GM18907 (cell line): ENCODE results near the gene CPAMD8.
"Not testable (repeated sequence)": the region's sequence is repeated elsewhere in the genome, so short reads cannot be mapped to it uniquely, and the experiment has no call there.

ENCODE experiments used
- ATAC-seq: cut with Tn5 transposase; IDR thresholded peaks from one replicate; pipeline ENCODE4 v1.9.1; 2021; ENCODE audit warnings: mild to moderate bottlenecking, moderate library complexity; ENCODE audit not compliant: unreplicated experiment

The CPAMD8 gene

GRCh38 chr19:17043744-17044143, 17.1 kb upstream of the CPAMD8 start:
- no peak for ATAC-seq

DNA sequence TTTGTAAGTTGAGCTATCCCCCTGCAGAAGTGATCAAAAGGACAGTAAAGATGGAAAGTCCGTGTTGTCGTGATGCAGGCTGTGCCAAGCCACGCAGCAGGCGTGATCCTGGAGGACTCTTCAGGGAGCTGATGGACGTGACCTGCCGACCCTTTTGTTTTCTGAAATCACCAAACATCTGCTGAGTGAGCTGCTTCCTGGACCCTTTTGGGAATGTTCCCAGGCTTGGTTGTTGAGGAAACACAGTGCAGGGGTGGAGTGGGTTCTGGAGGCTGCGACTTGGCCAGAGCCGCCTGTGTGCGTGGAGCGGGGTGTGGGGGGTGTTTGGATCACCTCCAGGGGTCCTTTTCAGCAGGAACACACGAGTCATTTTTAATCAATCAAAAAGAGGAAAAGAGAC, 15.4 kb upstream of the CPAMD8 start:
- ATAC-seq: no peak

GRCh38 chr19:17037966-17038500, 11.4 kb upstream of the CPAMD8 start:
- no peak for ATAC-seq

DNA sequence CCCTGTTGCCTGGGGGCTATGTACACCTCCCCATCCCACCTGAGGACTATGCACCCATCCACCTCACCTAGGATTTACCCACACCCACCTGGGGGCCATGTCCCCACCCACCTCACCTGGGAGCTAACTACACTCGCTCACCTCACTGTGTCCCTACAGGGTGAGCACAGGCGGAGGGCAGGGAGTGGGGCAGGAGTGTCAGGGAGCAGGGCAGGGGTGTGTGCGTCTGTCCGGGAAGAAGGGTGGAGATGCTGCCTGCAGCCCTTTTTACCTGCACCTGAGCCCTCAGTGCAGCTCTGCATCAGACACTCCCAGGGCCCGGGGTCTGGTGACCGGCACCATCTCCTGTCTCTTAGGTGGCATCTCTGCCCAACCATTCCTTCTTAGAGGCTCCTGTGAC, 10.6 kb upstream of the CPAMD8 start:
- ATAC-seq: no peak

GRCh38 chr19:17036640-17037039, 10.0 kb upstream of the CPAMD8 start:
- ATAC-seq: no peak

DNA sequence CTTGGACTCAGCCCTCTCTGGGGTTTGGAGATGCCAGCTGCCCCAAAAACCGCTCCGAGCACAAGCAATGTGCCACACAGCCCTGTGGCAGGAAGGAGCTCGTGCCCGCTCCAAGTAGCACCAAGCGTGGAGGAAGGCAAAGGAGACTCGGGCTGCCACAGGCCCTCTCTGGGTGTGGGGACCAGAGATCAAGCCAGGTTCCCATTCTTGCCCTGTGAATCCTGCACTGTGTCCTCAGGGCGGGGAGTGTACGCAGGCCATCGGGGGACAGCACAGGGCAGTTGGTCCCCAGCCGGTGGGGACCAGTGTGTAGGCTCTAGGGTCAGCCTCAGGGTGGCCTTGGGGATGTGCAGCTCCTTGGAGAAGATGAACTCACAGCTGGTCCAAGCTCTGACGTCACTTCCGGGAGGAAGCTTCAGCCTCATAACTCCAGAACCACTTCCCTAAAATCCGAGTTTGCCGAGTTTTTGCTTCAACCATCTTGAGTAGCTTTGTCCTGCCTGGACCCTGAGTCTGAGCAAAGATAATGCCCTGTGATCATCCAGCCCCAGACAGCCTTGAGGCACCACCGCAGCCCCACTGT, 9.3 kb upstream of the CPAMD8 start:
- ATAC-seq: no peak

DNA sequence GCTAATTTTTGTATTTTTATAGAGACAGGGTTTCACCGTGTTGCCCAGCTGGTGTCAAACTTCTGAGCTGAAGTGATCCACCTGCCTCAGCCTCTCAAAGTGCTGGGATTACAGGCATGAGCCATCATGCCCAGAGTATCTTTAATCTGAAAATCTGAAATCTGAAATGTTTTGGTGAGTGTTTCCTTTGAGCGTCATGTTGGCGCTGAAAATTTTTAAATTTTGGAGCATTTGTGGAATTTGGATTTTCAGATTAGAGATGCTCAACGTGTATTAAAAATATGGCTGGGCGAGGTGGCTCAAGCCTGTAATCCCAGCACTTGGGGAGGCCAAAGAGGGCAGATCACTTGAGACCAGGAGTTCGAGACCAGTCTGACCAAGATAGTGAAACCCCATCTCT, 5.1 kb upstream of the CPAMD8 start:
- ATAC-seq: no peak

- no peak for ATAC-seq
Measured at GRCh38 chr19:17027535-17027975, 945 bp upstream of the CPAMD8 start.

DNA sequence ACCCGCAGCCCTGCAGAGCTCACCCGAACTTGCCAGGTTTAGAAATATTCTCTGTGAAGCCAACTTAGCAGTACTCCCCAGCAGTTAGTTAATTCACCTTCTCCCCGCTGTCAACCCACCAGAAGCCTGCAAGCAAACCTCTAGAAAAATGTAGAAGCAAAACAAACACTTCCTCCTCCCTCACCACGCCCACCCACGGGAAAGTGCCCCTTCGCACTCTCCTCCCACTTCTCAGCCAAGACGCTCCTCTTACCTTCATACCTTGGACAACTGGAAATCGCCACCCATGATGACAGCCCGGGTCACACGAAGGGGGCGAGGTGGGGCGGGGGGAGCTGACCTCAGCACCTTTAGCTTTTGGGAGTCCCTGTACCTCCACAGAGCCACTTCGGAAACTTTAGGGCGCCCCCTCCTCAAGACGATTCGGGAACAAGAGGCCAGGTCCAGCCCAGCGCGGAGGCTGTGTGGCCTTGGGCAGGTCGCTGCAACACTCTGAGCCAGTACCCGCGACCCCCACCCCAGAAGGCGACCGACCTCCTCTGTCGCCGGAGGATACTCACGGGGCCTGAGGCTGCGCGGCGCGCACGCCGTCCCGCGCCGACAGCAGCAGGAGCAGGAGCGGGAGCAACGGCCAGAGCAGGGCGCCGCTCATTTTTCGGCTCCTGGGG, 485 bp downstream of the CPAMD8 start:
- no peak for ATAC-seq

DNA sequence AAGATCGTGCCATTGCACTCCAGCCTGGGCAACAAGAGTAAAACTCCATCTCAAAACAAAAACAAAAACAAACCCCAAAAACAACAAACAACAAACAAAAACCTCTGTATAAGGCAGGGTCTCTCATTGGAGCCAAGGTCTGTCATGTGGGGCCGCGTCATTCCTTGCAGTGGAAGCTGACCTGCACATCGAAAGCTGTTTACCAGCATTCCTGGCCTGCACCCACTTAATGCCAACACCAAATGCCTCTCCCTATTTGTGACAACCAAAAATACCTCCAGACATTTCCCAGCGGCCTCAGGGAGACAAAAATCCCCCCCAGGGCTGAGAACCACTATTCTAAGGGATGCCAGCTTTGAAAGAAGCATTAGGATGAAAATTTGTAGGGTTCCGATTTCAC, 1.2 kb downstream of the CPAMD8 start:
- no peak for ATAC-seq

DNA sequence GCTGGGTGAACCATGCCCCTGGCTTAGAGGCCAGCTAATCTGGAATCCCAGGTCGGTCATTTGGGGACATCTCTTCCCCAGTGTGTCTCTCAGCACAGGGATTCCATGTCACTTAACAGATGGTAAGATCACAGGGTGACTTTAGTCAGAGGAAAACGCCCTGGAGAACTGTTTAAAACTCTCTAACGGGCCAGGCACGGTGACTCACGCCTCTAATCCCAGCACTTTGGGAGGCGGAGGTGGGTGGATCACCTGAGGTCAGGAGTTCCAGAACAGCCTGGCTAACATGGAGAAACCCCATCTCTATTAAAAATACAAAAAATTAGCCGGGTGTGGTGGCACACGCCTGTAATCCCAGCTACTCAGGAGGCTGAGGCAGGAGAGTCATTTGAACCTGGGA, 1.7 kb downstream of the CPAMD8 start:
- ATAC-seq: not testable (repeated sequence)

DNA sequence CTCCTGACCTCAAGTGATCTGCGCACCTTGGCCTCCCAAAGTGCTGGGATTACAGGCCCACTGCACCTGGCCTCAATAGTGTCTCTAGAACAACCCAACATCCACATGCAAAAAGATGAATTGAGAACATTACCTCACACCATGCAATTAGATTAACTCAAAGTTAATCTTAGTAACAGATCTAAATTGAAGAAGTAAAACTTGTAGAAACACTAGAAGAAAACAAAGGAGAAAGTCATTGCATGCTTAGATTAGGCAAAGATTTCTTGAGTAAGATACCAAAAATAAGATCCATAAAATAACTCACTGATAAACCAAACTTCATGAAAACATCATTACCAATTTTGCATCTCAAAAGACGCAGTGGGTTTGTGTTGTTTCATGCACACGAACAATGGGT, 2.8 kb downstream of the CPAMD8 start:
- no peak for ATAC-seq

- no peak for ATAC-seq
Measured at GRCh38 chr19:17022738-17023137, 3.9 kb downstream of the CPAMD8 start.

DNA sequence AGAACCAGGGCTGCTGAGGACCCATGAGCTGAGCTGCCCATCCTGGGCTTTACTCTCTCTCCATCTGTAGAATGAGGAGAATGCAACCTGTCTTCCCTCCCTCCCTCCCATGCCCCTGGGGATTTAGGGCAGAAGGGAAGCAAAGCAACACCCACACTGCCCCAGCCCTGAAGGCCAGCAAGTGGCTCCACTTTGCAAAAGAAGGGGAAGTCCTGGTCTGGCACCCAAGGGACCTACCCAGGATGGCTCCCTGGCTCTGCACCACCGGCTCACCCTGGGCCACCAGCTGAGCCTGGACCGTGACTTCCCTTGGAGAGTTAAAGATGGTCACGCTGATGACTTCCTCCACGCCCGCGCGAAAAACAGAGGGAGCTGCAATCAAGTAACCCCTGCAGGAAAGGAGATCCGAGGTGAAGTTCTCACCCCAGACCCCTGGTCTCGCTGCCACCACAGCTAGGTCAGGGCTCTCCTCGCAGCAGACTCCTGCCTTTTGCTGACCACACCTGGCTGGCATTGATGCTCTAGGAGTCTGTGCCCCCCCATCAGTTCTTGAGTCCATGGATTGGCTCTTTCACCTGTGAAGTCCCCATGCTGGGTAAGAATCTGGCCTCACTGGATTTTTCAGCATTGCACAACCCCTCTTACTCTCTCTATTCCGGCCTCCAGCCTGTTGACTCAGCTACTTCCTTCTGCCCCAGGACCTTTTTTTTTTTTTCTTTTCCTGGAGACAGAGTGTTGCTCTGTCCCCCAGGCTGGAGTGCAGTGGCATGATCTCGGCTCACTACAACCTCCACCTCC, 4.6 kb downstream of the CPAMD8 start:
- no peak for ATAC-seq

- no peak for ATAC-seq
Measured at GRCh38 chr19:17021328-17021727, 5.3 kb downstream of the CPAMD8 start.

- no peak for ATAC-seq
Measured at GRCh38 chr19:17020823-17021222, 5.8 kb downstream of the CPAMD8 start.

DNA sequence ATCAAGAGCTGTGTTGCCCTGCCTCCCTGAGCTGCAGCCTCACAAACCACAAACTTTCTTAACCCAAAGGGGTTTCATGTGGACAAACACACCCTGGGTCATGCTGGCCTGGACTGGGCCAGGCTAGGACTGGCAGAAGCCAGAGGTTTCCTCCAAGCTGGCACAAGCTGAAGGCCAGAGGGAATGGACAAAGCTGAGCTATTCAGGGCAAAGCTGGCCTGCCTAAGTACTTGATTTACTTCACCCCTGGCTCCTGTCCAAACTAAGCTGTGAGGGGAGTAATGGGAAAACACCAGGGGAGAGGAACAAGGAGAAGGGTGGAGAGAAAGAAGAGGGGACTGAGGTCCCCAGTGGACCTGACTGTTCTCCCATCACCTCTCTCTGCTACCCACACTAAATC, 6.2 kb downstream of the CPAMD8 start:
- ATAC-seq: no peak

- not testable (repeated sequence) for ATAC-seq
Measured at GRCh38 chr19:17014212-17014861, 12.3 kb downstream of the CPAMD8 start.

- ATAC-seq: no peak
Measured at GRCh38 chr19:17011485-17011884, 15.1 kb downstream of the CPAMD8 start.

GRCh38 chr19:17006579-17006978, 20.0 kb downstream of the CPAMD8 start:
- ATAC-seq: no peak

DNA sequence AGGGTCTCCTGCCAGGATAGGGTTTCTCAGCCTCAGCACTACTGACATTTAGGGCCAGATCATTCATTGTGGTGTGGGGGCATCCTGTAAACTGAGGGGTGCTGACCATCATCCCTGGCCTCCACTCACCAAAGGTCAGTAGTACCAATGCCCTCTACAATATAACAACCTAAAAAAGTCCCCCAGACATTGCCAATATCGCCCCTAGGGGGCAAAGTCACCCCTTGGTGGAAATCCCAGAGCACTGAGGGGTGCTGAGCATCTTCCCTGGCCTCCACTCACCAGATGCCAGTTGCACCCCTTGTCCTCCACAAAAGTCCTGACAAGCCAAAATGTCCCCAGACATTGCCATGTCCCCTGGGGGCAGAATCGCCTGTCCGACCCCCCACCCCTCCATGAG, 21.6 kb downstream of the CPAMD8 start:
- no peak for ATAC-seq
